ENCODE results near the gene GPATCH4.
"Not testable (repeated sequence)": the region's sequence is repeated elsewhere in the genome, so short reads cannot be mapped to it uniquely, and the experiment has no call there.

GPATCH4 gene

GRCh38 chr1:156601122-156601830 lies at the start of gene GPATCH4:
GPATCH4 (minus strand) TSS chr1:156601479.
- peak; percentile 90 for DNase-seq

GRCh38 chr1:156648951-156649350 lies 47.7 kb upstream of the GPATCH4 start:
- DNase-seq = no peak

- no peak for DNase-seq
Observed at GRCh38 chr1:156648496-156648895, 47.2 kb upstream of the GPATCH4 start.

GRCh38 chr1:156647351-156647750 lies 46.1 kb upstream of the GPATCH4 start:
- no peak for DNase-seq

GRCh38 chr1:156646738-156647211 lies 45.5 kb upstream of the GPATCH4 start:
- no peak for DNase-seq

DNA sequence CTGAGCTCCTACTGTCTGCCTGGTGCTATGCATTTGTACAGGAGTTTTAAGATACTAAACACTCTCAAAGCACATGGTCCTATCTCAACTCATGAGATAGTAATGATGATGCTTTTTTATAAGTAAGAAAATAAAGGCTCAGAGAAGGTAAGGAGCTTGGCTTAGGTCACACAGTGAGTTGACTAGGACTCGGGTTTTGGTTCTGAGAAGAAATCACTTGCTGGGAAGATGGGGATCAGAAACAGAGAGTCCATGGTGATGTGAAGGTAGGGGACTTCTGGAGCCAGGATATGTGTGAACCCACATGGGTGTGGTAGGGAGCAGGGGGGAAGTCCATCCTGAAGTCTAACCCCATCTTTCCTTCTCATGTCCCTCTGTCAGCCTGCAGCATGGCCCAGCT lies 44.4 kb upstream of the GPATCH4 start:
- DNase-seq = no peak

DNA sequence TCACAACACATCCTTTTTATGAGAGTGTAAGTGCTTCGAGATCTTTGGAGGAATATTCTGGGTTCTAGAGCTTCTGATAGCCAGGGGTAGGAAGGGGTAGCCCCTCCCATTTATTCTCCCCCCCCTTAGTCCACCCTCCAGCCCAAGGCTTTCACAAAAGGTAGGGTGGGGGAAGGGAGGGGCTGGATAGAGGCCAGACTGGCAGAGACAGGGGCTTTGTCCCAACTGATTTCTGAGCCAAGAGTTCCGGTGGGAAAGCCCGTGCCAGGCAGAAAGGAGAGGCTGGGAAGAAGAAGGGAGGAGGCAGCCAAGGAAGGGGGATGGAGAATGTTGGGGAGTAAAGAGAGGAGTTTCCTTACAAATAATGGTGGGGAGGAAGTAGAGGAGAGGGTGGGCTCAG lies 43.8 kb upstream of the GPATCH4 start:
- DNase-seq = no peak

DNA sequence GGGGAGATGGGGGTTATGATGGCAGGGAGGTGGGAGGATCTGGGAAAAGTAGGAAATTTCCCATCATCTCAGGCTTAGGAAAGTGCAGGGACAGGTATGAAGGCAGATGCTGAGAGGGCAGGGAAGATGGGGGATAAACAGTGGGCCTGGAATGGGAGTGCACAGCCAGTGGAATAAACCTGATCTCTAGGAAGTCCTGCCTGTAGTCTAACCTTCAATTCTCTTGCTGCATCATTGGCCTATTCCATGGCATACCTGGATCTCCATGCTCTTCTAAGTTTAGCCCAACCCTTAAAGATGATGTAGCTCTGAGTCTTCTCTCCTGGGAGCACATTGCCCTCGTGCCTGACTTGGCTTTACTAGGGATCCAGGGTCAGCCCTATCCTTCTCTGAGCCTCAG lies 43.4 kb upstream of the GPATCH4 start:
- no peak for DNase-seq

DNA sequence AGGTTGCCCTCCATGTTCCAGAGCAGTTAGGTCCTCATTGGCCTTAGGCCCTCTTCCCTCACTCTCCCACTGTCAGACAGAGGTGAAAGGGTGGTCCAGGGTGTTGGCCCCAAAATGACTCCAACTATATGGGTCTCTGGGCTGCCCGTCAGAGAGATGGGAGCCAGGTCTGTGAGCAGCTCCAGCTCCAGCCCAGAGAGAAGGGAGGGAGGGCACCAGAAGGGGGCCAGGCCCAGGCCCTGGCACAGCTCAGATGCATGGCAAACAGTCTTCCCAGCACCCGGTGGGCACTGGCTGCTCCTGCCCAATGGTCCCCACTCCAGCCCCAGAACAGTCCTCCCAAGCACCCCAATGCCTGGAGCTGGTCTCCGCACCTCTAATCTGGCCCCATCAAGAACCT lies 42.9 kb upstream of the GPATCH4 start:
- DNase-seq = no peak

GRCh38 chr1:156643778-156644092 lies 42.5 kb upstream of the GPATCH4 start:
- no peak for DNase-seq

DNA sequence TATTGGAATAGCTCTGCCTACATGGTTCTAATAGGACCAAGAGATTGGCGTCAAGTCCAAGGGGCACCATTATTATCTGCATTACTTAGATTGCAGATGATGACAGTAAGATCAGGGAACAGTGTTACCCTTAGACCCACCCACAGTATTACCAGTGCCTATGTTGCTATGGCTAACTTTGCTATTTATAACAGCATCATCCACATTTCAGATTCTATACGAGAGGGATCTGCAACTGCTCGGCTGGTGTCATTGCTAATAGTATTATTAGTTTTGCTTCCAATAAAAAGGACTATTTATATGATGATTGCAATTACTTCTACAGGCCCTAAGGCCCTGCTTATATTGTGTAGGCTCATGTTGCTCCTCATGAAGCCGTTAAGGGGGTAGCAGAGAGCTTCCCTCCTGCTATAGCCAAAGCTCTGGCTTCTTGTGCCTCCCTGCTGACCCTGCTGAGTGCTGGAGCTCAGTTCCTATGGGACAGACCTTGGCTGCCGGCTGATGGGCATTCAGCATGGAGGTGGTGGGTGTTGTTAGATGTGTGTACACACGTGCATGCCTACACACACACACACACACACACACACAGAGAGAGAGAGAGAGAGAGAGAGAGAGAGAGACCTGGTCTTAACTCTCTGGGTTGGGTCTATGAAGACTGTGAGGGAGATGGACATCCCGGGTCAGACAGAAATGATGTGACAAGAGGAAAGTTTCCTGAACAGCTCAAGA lies 41.9 kb upstream of the GPATCH4 start:
- no peak for DNase-seq

DNA sequence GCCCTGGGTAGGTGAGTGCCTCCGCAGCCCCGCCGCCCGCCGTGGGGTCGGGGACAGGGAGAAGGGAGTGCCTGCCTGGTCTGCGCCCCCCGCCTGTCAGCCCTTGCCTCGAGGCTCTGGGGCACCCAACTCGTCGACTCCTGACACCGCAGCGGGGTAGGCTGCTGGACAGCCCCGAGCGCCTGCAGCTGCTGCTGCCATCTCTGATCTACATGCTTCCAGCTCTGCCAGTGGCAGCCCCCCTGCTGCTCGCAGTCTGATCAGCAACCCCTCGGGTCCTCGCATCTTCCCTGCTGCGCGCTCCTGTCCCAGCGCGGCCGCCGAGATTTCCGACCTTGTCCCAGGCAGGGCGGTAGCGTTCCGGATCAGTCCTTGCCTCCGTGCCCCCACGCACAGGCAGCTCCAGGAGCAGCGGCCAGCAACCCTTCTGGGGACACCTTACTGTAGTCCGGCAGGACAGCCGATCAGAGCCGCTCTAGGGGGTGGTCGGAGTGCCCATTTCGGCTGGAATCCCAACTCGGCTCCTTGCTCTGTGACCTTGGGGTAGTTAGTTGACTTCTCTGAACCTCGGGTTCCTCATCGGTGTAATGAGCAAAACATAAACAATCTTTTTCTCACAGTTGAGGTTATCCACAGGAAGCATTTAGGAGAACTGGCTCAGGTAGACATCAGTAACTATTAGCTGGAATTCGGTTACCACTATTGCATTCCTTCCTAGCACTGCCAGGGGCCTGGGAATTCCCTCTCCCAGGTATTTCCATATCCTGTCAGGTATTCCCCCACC lies 41.2 kb upstream of the GPATCH4 start:
- no peak for DNase-seq

- DNase-seq = no peak
Observed at GRCh38 chr1:156641761-156642264, 40.5 kb upstream of the GPATCH4 start, which contains the start of gene BCAN. BCAN (plus strand) TSS chr1:156642117; CDS start chr1:156646055, 3,938 bp downstream.

DNA sequence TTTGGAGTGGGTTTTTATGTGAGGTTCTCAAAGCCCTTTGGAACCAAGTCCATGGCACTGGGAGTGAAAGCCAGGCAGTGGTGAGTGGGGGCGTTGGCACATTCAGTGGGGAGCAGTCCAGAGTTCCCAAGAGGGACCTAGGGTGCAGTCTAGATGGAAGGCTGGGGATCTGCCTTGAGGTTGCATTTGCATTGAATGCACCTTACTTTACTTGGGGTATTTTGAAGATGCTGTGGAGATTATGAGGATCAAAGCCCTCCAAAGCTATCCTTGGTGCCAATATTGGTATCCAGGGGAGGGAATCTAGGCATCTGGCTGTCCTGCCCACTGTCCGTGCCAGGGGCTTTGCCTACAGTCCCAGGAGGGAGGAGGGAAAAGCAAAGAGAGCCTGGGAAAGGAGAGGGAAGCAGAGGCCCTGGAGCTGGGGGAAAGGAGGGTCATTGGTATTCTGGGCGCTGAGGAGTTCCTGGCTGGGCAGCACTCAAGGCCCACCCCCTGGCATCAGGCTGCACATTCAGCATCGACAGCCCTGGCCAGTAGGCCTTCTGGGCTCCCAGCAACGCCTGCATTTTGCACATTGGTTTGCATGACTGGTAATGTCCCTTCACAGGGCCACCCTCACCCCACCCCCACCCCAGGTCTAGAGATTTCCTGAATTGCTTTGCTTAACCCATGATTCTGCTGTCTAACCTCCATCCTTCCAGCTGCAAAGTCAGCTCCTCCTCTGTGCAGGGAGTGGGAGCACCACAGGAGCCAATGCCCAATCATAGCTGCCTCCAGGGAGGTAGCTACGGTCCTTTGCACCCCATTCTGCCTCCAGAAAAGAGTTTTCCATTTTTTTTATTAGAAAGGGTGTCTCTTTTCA lies 39.8 kb upstream of the GPATCH4 start:
- no peak for DNase-seq

GRCh38 chr1:156639601-156640101 lies 38.4 kb upstream of the GPATCH4 start:
- no peak for DNase-seq

GRCh38 chr1:156638189-156638985 lies 37.1 kb upstream of the GPATCH4 start:
- no peak for DNase-seq

DNA sequence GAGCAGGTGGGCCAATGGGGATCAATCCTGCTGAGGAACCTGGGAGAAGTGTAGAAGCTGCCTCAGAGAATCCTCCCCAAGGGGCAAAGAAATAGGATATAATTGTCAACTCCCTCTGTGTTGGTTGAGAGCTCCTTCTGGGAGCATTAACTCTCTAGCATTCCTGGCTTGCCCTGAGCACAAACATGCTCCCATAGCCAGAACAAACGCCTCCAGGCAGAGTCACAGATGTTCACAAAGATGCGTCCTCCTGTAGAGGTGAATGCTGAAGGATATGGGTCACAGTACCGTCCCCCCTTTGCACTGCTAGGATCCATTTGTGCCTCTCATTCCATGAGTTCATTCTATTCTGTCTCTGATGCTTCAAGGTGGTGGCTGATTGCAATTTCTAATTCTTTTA lies 31.1 kb upstream of the GPATCH4 start:
- DNase-seq = no peak

DNA sequence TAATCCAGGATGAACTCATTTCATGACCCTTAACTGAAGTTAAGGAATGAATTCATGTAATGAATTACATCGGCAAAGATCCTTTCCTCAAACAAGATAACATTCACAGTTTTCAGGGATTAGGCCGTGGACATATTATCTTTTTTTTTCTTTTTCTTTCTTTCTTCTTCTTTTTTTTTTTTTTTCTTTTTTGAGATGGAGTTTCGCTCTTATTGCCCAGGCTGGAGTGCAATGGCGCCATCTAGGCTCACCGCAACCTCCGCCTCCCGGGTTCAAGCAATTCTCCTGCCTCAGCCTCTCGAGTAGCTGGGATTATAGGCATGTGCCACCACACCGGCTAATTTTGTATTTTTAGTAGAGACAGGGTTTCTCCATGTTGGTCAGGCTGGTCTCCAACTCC lies 29.9 kb upstream of the GPATCH4 start:
- not testable (repeated sequence) for DNase-seq

- DNase-seq = no peak
Observed at GRCh38 chr1:156629823-156630449, 28.7 kb upstream of the GPATCH4 start.

DNA sequence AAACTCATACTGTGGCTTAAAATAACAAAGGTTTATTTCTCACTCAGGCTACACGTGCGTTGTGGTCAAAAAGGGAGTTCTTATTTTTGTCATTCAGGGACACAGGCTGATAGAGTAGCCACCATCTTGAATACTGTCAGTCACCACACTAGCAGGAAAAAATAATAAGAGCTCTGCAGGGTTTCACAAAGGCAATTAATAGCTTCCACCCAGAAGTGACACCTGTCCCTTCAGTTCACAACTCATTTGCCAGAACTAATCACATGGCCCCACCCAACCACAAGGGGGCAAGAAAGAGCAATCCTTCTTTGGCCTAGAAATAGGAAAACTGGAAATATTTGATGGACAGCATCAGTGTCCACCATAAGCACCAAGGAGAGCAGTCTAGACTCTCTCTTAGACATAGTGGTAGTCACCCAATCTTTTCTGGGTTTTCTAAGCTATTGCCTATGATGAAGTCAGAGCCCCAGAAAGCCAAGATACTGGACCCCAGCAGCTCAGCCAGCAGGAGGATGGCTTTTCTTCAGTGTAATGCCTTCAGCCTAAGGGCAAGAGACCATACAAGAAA lies 26.1 kb upstream of the GPATCH4 start:
- no peak for DNase-seq

DNA sequence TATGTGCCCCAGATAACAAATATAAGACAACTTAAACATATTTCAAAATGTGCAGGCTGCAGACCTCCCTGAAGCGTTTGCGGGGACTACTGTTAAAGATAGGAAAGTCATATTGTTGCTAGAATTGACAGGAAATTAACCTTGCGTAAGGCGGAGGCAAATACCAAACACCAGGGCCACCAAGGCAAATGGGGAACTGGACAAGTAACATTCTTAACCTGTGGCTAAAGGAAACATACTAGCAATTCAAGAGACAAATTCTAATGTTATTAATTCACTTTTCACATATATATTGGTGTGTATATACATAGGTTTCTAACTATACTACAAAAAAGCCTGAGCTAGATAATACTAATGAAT lies 24.8 kb upstream of the GPATCH4 start:
- no peak for DNase-seq

All from activated CD8-positive, alpha-beta memory T cell treated with anti-CD3 and anti-CD28 coated beads for 24 hours (primary cell).